BJ (cell line): ENCODE measurements around the gene DMRTB1. TPM values are rescaled to one million over a fixed set of nuclear protein-coding genes. Genes with fewer than 3 reads are reported as not detected.
"Not testable (repeated sequence)": the region's sequence is repeated elsewhere in the genome, so short reads cannot be mapped to it uniquely, and the experiment has no call there.

Experiments
- CTCF ChIA-PET: fragments of 350-600 bp; formaldehyde crosslinking; extraction: SDS; loops from one replicate; lab custom pipeline; 2021; ENCODE audit warnings: antibody characterized with exemption, inconsistent platforms; lab: Yijun Ruan, JAX
- POLR2A ChIA-PET: fragments of 300-600 bp; sonication (Branson Sonifier 250); formaldehyde crosslinking; extraction: SDS; loops from one replicate; lab custom pipeline; 2021; ENCODE audit warnings: antibody characterized with exemption; lab: Charles Lee
- DNase-seq: peaks from one replicate; pipeline ENCODE4 v3.0.0-alpha.2; 2011; ENCODE audit warnings: low read depth
- H3K27me3 ChIP-seq: 2 replicates; pipeline ENCODE4 v1.6.0; 2011; ENCODE audit warnings: low read length; ENCODE audit not compliant: control insufficient read depth, insufficient read depth
- H3K36me3 ChIP-seq: 2 replicates; pipeline ENCODE4 v1.5.1; 2011; ENCODE audit warnings: low read length; ENCODE audit not compliant: control insufficient read depth, insufficient read depth
- H3K4me3 ChIP-seq: 2 replicates; pipeline ENCODE4 v1.5.1; 2011; ENCODE audit warnings: low read depth, mild to moderate bottlenecking, control low read depth, low read length
- CTCF ChIP-seq: IDR thresholded peaks from 2 replicates; pipeline ENCODE4 v1.5.1; 2011; ENCODE audit warnings: low read depth, mild to moderate bottlenecking, control low read depth, inconsistent platforms, low read length, moderate library complexity; ENCODE audit not compliant: insufficient read depth
- polyA plus RNA-seq: library from polyadenylated mRNA; depleted of rRNA; stranded (reverse); fragments of >200 nt; gene quantifications from 2 replicates; pipeline ENCODE4 v1.2.3, GENCODE V29; 2011

DMRTB1 gene
- polyA plus RNA-seq, 1 experiment, result not detected

DNA sequence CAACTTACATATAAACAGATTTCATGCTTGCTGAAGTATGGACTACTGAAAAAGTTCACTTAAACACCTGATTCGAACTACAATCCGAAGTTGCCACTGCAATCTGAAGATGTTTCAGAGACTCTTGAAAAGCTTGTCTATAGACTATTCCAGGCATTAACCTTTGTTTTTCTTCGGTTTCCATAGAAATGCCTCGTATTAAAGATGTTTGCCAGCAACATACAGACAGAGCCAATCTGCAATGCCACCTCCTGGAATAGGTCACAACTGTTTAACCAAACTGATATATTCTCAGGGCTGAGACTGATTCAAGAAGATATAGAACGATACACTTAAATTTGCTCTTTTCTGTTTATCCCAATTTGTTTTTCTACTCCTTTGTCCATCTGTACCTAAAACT is 28.9 kb upstream of the DMRTB1 start:
- H3K36me3 ChIP-seq, result no peaks in the 10 kb centered on the region
- ChIA-PET POLR2A (no interaction called here), CTCF (interaction anchor here (0.6 to 1.1 kb wide), 3 partner anchors 9 to 20 kb away, joined by 3 read pairs; no protein-coding TSS in a partner anchor)
- DNase-seq, result no peak
- peaks cover 2% of the 10 kb centered on the region; the same call in 1 of the 2 replicates for H3K27me3 ChIP-seq
- no peak overlapping the region for H3K4me3 ChIP-seq
- no peak for TF ChIP-seq CTCF

- ChIA-PET POLR2A (no interaction called here), CTCF (interaction anchor here (1.0 kb wide), 1 partner anchor 19 kb away, joined by 3 read pairs; no protein-coding TSS in a partner anchor)
- TF ChIP-seq CTCF, result no peak
- no peak for DNase-seq
- Histone ChIP-seq H3K4me3 (no peak overlapping the region), H3K36me3 (no peaks in the 10 kb centered on the region), H3K27me3 (peaks cover 2% of the 10 kb centered on the region)
Observed at GRCh38 chr1:53430779-53431178, 28.4 kb upstream of the DMRTB1 start.

- no peak for DNase-seq
- Histone ChIP-seq H3K4me3 (no peak overlapping the region), H3K27me3 (peaks cover 4% of the 10 kb centered on the region), H3K36me3 (no peaks in the 10 kb centered on the region)
- no peak for TF ChIP-seq CTCF
- POLR2A ChIA-PET, result no interaction called here
- CTCF ChIA-PET, result interaction anchor here (0.7 kb wide), 1 partner anchor 267 kb away, joined by 3 read pairs; no protein-coding TSS in a partner anchor
Observed at GRCh38 chr1:53431244-53431643, 28.0 kb upstream of the DMRTB1 start.

- Histone ChIP-seq H3K27me3 (peaks cover 6% of the 10 kb centered on the region), H3K36me3 (no peaks in the 10 kb centered on the region), H3K4me3 (no peak overlapping the region)
- TF ChIP-seq CTCF, result no peak
- ChIA-PET POLR2A (no interaction called here), CTCF (interaction anchor here (0.7 kb wide), 1 partner anchor 266 kb away, joined by 3 read pairs; no protein-coding TSS in a partner anchor)
- no peak for DNase-seq
Observed at GRCh38 chr1:53431805-53432565, 27.2 kb upstream of the DMRTB1 start.

DNA sequence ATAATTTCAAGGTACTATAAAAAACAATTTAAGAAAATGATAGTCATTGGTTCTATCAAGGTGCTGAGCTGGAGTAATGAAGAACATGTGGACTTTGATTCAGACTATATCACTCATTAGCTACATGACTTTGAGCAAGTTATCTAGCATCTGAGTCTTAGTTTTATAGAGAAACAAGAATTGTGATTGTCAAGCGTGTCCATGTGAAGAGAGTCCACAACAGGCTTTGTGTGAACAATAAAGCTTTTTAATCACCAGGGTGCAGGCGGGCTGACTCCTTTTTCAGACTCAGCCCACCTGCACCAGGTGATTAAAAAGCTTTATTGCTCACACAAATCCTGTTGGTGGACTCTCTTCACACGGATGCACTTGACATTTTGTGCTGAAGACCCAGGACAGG is 26.6 kb upstream of the DMRTB1 start:
- DNase-seq, result no peak
- Histone ChIP-seq H3K36me3 (no peaks in the 10 kb centered on the region), H3K27me3 (peaks cover 5% of the 10 kb centered on the region), H3K4me3 (no peak overlapping the region)
- ChIA-PET CTCF (no interaction called here), POLR2A (no interaction called here)
- no peak for TF ChIP-seq CTCF

- POLR2A ChIA-PET, H3K27me3 ChIP-seq, DNase-seq: not testable (repeated sequence)
Observed at GRCh38 chr1:53434405-53435007, 24.7 kb upstream of the DMRTB1 start.

More at GRCh38 chr1:53434405-53435007, 24.7 kb upstream of the DMRTB1 start:
- CTCF ChIA-PET, H3K4me3 ChIP-seq, H3K36me3 ChIP-seq: not testable (repeated sequence)
